Stimulated activated CD4-positive, alpha-beta T cell treated with anti-CD3 and anti-CD28 coated beads, Interleukin-12 subunit alpha, Interleukin-12 subunit beta, amount 100 ng/mL, for 48 hours (primary cell): ENCODE data around the gene EFNB2.

Experiments
- DNase-seq, 3 donors: peaks; one replicate each; pipeline ENCODE4 v3.0.0-alpha.2; 2020; ENCODE audit warnings: low read depth in 2 of 3, low spot score in 1 of 3

EFNB2 gene

GRCh38 chr13:106526738-106527444, 8.6 kb downstream of the EFNB2 start:
- no peak for DNase-seq

GRCh38 chr13:106525865-106526264, 9.6 kb downstream of the EFNB2 start:
- DNase-seq = no peak

GRCh38 chr13:106524108-106524507, 11.4 kb downstream of the EFNB2 start:
- DNase-seq = no peak

- DNase-seq = no peak
Measured at GRCh38 chr13:106523576-106523975, 11.9 kb downstream of the EFNB2 start.

- DNase-seq = no peak
Measured at GRCh38 chr13:106522898-106523525, 12.4 kb downstream of the EFNB2 start.

- DNase-seq = no peak
Measured at GRCh38 chr13:106522112-106522705, 13.3 kb downstream of the EFNB2 start.

- DNase-seq = no peak
Measured at GRCh38 chr13:106521095-106521799, 14.2 kb downstream of the EFNB2 start.

GRCh38 chr13:106520251-106521054, 15.0 kb downstream of the EFNB2 start:
- DNase-seq = no peak

GRCh38 chr13:106518512-106518911, 16.9 kb downstream of the EFNB2 start:
- DNase-seq = no peak

GRCh38 chr13:106517109-106517847, 18.2 kb downstream of the EFNB2 start:
- DNase-seq = no peak

- no peak for DNase-seq
Measured at GRCh38 chr13:106515635-106516254, 19.7 kb downstream of the EFNB2 start.

GRCh38 chr13:106514928-106515634, 20.4 kb downstream of the EFNB2 start:
- no peak for DNase-seq

GRCh38 chr13:106513025-106513983, 22.2 kb downstream of the EFNB2 start:
- no peak for DNase-seq

GRCh38 chr13:106507560-106508274, 27.7 kb downstream of the EFNB2 start:
- DNase-seq = no peak

GRCh38 chr13:106506286-106506685, 29.2 kb downstream of the EFNB2 start:
- DNase-seq = no peak

GRCh38 chr13:106505732-106506131, 29.7 kb downstream of the EFNB2 start:
- DNase-seq = no peak

GRCh38 chr13:106505295-106505694, 30.2 kb downstream of the EFNB2 start:
- no peak for DNase-seq
